ENCODE measurements around the gene SLC12A7.

DNA sequence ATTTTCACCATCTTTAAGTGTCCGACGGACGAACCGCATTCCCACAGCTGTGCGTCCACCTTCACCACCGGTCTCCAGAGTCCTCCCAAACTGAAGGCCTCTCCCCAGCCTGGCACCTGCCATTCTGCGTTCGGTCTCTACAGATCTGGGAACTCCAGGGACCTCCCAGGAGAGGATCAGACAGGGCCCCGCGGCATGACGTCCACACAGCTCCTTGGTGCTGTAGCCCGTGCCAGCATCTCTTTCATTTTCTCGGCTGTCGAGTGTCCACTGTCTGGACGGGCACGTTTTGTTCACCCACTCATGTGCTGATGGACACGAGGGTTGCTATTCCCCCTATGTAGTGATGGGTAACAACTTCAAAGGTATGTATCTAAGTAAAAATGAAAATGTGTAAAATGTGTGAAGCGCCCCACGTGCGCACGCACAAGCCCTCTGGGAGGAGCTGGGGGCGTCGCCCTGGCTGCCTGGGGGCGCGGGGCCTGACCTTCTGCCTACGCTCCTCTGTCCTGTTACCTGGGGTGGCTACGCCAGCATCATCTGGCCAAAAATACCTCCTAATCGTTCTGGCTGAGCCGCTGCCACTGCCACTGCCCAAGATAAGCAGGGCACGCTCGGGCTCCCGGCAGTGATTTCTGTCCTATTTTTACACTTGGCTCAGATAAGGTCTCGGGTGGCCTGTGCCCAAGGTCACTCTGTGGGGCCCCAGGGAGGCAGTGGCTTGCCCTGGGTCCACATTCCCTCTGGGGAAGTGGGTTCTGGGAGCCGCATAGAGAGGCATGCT is 10.8 kb upstream of the SLC12A7 start:
- TF ChIP-seq CTCF (IDR thresholded peaks at IDR 0.05) (no peak), POLR2A (IDR thresholded peaks at IDR 0.05) (no peak)
